ENCODE measurements around the gene DCTN4.
A peak's percentile ranks its signal among the peaks of the same experiment; 100 is the strongest.

DCTN4 gene

GRCh38 chr5:150672237-150672883, 86.5 kb downstream of the DCTN4 start:
- TF ChIP-seq GATA2 (IDR thresholded peaks at IDR 0.05; ENCODE audit: low read depth, low read length): no peak
- TF ChIP-seq GATA3 (IDR thresholded peaks at IDR 0.05; ENCODE audit: low read depth, low read length): no peak

- no peak for TF ChIP-seq GATA3 (IDR thresholded peaks at IDR 0.05; ENCODE audit: low read depth, low read length)
- no peak for TF ChIP-seq GATA2 (IDR thresholded peaks at IDR 0.05; ENCODE audit: low read depth, low read length)
Observed at GRCh38 chr5:150671509-150672236, 87.1 kb downstream of the DCTN4 start.

GRCh38 chr5:150670948-150671310, 87.9 kb downstream of the DCTN4 start:
- no peak for TF ChIP-seq GATA3 (IDR thresholded peaks at IDR 0.05; ENCODE audit: low read depth, low read length)
- no peak for TF ChIP-seq GATA2 (IDR thresholded peaks at IDR 0.05; ENCODE audit: low read depth, low read length)

- TF ChIP-seq GATA2 (IDR thresholded peaks at IDR 0.05; ENCODE audit: low read depth, low read length): peak; percentile 86
- no peak for TF ChIP-seq GATA3 (IDR thresholded peaks at IDR 0.05; ENCODE audit: low read depth, low read length)
Observed at GRCh38 chr5:150670275-150670947, 88.4 kb downstream of the DCTN4 start.

GRCh38 chr5:150665044-150665443, 93.8 kb downstream of the DCTN4 start:
- no peak for TF ChIP-seq GATA2 (IDR thresholded peaks at IDR 0.05; ENCODE audit: low read depth, low read length)
- TF ChIP-seq GATA3 (IDR thresholded peaks at IDR 0.05; ENCODE audit: low read depth, low read length): no peak

- TF ChIP-seq GATA2 (IDR thresholded peaks at IDR 0.05; ENCODE audit: low read depth, low read length) (no peak), GATA3 (IDR thresholded peaks at IDR 0.05; ENCODE audit: low read depth, low read length) (no peak)
Observed at GRCh38 chr5:150663936-150664335, 94.9 kb downstream of the DCTN4 start.

GRCh38 chr5:150662731-150663516, 95.9 kb downstream of the DCTN4 start:
- no peak for TF ChIP-seq GATA3 (IDR thresholded peaks at IDR 0.05; ENCODE audit: low read depth, low read length)
- TF ChIP-seq GATA2 (IDR thresholded peaks at IDR 0.05; ENCODE audit: low read depth, low read length): no peak

- TF ChIP-seq GATA2 (IDR thresholded peaks at IDR 0.05; ENCODE audit: low read depth, low read length) (0 out of 2 replicates have a peak, but pooled peaks have one; percentile 13), GATA3 (IDR thresholded peaks at IDR 0.05; ENCODE audit: low read depth, low read length) (no peak)
Observed at GRCh38 chr5:150661821-150662596, 96.8 kb downstream of the DCTN4 start.

- no peak for TF ChIP-seq GATA2 (IDR thresholded peaks at IDR 0.05; ENCODE audit: low read depth, low read length)
- TF ChIP-seq GATA3 (IDR thresholded peaks at IDR 0.05; ENCODE audit: low read depth, low read length): no peak
Observed at GRCh38 chr5:150661086-150661485, 97.7 kb downstream of the DCTN4 start, which contains the start of gene MYOZ3. Gene MYOZ3 (plus strand): TSS chr5:150661251. CDS start chr5:150662942, 1,691 bp downstream.

GRCh38 chr5:150660108-150660831, 98.5 kb downstream of the DCTN4 start:
- TF ChIP-seq GATA2 (IDR thresholded peaks at IDR 0.05; ENCODE audit: low read depth, low read length): no peak
- TF ChIP-seq GATA3 (IDR thresholded peaks at IDR 0.05; ENCODE audit: low read depth, low read length): no peak

- no peak for TF ChIP-seq GATA2 (IDR thresholded peaks at IDR 0.05; ENCODE audit: low read depth, low read length)
Observed at GRCh38 chr5:150659360-150660107, 99.3 kb downstream of the DCTN4 start.

- TF ChIP-seq GATA2 (IDR thresholded peaks at IDR 0.05; ENCODE audit: low read depth, low read length): no peak
- TF ChIP-seq GATA3 (IDR thresholded peaks at IDR 0.05; ENCODE audit: low read depth, low read length): no peak
Observed at GRCh38 chr5:150658699-150659265, 100.0 kb downstream of the DCTN4 start.

Measured in SH-SY5Y (cell line).